ENCODE measurements around the gene CDKL2.

DNA sequence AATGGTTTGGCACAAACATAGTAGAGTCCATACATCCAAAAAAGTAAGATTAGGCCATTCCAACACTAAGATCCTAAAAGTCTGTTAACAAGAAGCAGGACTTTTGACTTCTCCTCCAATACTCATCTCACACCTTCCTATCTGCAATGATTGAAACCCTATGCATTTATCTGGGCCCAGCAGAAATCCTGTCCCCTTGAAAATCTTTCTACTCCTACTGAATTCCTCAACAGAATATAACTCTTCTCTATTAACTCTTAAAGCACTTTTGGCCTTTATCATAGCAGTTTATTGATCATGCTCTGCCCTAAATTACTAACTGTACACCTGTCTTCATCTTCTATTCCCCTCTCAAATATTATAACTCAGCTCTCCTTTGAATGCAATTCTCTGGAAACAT, 38.3 kb upstream of the CDKL2 start:
- TF ChIP-seq, protein P1, sequence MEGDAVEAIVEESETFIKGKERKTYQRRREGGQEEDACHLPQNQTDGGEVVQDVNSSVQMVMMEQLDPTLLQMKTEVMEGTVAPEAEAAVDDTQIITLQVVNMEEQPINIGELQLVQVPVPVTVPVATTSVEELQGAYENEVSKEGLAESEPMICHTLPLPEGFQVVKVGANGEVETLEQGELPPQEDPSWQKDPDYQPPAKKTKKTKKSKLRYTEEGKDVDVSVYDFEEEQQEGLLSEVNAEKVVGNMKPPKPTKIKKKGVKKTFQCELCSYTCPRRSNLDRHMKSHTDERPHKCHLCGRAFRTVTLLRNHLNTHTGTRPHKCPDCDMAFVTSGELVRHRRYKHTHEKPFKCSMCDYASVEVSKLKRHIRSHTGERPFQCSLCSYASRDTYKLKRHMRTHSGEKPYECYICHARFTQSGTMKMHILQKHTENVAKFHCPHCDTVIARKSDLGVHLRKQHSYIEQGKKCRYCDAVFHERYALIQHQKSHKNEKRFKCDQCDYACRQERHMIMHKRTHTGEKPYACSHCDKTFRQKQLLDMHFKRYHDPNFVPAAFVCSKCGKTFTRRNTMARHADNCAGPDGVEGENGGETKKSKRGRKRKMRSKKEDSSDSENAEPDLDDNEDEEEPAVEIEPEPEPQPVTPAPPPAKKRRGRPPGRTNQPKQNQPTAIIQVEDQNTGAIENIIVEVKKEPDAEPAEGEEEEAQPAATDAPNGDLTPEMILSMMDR (IDR thresholded peaks at IDR 0.05; ENCODE audit: insufficient read depth, low read length, poor library complexity, severe bottlenecking), result no peak
- no peak for TF ChIP-seq EZH2phosphoT487 (conservative IDR thresholded peaks at IDR 0.05; ENCODE audit: low read length)
